Measurements from ENCODE around the gene MFSD6. TPM values are rescaled to one million over a fixed set of nuclear protein-coding genes. Genes with fewer than 3 reads are reported as not detected.
"Not testable (repeated sequence)": the region's sequence is repeated elsewhere in the genome, so short reads cannot be mapped to it uniquely, and the experiment has no call there.

The MFSD6 gene
- total RNA-seq, 1 experiment from 2014 or later: 33.7 TPM

DNA sequence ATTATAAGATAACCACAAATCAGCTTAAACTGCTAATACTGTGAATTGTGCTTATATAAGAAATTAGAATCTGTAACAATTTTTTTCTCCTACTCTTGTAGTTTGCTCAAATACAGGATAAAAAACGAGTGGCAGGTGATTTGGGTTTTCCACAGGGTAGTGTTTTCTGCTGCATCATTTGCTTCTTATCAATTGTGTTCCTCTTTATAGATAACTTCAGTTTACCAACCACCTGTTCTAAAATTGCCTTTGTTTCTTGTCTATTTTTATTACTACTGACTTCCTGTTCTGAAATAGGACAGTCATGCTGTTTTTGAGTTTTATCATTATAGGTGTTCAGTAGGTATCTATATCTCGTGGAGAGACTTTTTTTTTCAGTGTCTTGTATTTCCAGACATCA, 56.9 kb downstream of the MFSD6 start:
- DNase-seq (ENCODE audit: low spot score): no peak

DNA sequence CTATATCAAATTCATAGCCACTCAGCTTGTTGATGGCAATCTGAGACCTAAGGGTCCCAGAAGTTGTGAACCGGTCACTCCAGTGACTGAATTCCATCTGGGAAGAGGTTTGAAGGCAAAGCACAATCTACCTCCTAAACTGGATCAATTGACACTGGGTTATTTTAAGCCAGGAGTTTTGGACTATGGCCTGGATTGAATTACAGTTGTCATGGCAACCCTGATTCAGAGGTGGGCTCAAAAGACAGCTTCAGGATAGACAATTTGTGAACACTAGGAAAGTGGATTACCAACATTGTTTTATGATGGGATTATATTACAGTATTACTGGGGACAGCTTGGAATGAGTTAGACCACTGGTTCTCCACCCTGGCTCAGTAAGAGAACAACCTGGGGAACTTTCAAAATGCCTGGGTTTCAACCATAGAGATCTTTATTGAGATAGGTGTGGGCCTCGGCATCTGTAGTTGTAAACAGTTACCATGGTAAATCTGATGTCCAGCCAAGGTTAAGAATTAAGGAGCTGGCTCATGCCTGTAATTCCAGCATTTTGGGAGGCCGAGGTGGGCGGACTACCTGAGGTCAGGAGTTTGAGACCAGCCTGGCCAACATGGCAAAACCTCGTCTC, 58.8 kb downstream of the MFSD6 start:
- no peak for DNase-seq (ENCODE audit: low spot score)

- DNase-seq (ENCODE audit: low spot score): no peak
Measured at GRCh38 chr2:190467575-190468083, 59.5 kb downstream of the MFSD6 start.

DNA sequence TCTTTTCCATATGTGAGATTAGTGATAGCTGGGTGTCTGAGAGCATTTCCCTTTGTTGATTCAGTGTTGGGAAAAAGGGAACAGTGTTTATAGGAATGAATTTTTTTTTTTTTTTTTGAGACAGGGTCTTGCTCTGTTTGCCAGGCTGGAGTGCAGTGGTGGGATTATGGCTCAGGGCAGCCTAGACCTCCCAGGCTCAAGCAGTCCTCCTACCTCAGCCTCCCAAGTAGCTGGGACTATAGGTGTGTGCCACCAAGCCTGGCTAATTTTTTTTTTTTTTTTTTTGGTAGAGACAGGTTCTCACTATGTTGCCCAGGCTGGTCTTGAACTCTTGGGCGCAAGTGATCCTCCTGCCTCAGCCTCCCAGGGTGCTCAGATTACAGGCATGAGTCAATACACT, 60.2 kb downstream of the MFSD6 start:
- DNase-seq (ENCODE audit: low spot score): not testable (repeated sequence)

GRCh38 chr2:190468814-190469569, 60.8 kb downstream of the MFSD6 start:
- peak; percentile 97 for DNase-seq (ENCODE audit: low spot score)

- DNase-seq (ENCODE audit: low spot score): peak; percentile 85
Measured at GRCh38 chr2:190469771-190470170, 61.6 kb downstream of the MFSD6 start.

GRCh38 chr2:190470256-190470826, 62.2 kb downstream of the MFSD6 start:
- no peak for DNase-seq (ENCODE audit: low spot score)

- no peak for DNase-seq (ENCODE audit: low spot score)
Measured at GRCh38 chr2:190477661-190478454, 69.7 kb downstream of the MFSD6 start.

DNA sequence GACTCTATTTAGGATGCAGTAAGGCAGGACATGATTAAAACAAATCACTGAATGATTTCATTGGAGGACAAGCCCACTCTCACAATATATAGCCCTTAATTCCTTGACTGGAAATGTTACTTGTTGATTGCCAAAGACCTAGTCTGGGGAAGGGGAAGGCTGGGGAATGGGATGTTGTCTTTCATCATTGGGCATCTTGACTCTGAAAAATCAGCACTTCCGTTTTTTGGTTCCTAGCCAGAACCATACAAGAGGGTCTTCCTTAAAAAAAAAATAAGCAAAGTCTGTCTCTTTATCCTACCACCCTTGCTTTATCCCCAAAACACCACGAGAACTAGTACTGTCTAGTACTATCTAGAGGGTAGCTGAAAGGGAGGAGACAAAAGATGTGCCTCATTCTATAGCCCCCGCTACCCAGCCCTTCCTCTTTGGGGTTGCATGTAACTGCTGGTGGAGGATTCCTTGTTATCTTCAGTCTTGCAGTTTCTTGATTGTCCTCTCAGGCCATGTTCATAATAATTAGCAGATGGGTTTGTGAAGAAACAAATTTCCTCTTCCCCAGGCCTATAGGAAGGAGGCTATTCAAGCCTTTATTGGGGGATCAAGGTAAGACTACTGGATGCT, 70.5 kb downstream of the MFSD6 start:
- no peak for DNase-seq (ENCODE audit: low spot score)

DNA sequence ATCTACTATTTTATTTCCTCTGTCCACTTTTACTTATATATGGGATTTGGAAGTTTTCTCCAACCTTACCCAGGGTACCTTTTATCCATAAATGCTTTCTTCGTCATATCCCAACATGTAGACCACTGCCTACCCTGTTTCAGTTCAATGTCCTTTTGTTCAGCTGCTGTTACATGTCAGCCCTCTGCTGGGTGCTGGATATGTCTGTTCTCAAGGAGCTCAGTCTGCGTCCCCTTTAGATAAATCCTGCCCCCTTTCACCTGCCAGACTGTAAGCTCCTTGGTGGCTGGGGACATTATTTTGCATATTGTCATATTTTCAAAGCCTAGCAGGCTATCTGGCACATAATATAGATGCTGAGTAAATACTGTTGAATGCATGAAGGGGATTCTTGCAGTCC, 73.2 kb downstream of the MFSD6 start:
- DNase-seq (ENCODE audit: low spot score): no peak

GRCh38 chr2:190482451-190482850, 74.3 kb downstream of the MFSD6 start:
- no peak for DNase-seq (ENCODE audit: low spot score)

GRCh38 chr2:190486037-190486623, 78.0 kb downstream of the MFSD6 start:
- no peak for DNase-seq (ENCODE audit: low spot score)

GRCh38 chr2:190488516-190489233, 80.5 kb downstream of the MFSD6 start:
- no peak for DNase-seq (ENCODE audit: low spot score)

DNA sequence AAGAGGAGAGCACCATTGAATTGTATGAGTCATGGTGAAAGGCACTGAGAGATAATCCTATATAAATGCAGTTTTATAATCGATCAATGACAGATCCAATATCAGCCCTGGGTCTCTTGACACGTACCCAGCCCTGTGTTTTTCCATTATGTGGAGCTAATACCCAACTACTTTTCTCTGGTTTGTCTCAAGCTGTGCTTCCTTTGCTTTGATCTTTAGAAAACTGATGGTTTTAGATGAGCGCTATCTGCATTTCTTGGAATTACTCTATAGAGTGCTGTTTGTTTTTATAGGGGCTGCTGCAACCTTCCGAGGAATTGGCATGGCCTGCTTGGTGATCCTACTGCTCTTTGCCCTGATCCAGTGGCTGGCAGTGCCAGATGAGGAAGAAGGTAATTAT, 81.3 kb downstream of the MFSD6 start:
- no peak for DNase-seq (ENCODE audit: low spot score)

DNA sequence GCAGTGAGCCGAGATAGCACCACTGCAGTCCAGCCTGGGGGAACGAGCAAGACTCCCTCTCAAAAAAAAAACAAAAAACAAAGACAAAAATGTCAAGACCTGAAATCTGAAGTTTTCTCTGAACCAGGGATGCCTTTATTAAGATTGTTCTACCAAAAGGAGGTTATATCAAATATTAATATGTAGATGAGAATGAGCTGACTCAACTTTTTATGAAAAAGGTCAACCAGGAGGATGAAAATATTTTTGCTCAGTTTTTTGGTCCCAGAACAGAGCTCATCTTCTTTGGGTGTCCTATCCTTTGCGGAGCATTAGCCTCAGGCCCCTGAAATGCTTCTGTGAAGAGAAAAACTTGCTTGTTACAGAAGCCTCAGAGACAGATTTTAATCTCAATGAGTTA, 82.3 kb downstream of the MFSD6 start:
- no peak for DNase-seq (ENCODE audit: low spot score)

- DNase-seq (ENCODE audit: low spot score): no peak
Measured at GRCh38 chr2:190493095-190493494, 84.9 kb downstream of the MFSD6 start.

DNA sequence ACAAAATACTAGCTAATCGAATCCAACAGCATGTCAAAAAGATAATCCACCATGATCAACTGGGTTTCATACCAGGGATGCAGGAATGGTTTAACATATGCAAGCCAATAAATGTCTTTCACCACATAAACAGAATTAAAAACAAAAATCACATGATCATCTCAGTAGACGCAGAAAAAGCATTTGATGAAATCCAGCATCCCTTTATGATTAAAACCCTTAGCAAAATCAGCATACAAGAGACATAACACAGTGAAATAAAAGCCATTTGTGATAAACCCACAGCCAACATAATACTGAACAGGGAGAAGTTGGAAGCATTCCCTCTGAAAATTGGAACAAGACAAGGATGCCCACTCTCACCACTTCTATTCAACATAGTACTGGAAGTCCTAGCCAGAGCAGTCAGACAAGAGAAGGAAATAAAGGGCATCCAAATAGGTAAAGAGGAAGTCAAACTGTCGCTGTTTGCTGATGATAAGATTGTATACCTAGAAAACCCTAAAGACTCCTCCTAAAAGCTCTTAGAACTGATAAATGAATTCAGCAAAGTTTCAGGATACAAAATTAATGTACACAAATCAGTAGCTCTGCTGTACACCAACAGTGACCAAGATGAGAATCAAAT, 86.6 kb downstream of the MFSD6 start:
- not testable (repeated sequence) for DNase-seq (ENCODE audit: low spot score)

DNA sequence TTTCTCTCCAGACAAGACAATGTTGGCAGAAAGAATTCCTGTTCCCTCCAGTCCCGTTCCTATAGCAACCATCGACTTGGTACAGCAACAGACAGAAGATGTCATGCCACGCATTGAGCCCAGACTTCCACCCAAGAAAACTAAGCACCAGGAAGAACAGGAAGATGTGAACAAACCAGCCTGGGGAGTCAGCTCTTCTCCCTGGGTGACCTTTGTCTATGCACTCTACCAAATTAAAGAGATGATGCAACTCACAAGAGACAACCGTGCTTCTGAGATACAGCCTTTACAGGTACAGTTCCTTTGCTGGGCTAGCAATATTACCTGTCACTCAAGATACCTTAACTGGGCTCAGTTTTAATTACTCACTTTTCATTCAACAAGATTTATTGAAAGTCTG, 89.3 kb downstream of the MFSD6 start:
- DNase-seq (ENCODE audit: low spot score): no peak

DNA sequence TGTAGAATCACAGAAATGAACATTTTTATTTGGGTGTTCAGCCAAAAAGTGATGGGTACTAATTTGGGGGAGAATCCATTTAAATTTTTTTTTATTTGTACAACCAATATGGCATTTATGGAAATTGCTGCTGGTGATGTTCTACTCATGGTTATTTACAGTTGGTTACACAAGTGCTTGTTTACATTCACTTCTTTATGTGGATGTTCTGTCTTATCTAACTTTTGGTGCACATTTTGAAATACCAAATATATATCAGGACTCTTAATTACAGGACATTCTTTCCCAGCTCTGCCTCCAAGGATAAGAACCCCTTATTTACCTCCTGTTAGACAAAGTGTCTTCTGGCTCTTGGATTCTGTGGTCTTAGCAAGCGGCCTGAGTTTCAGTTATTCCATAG, 91.1 kb downstream of the MFSD6 start:
- DNase-seq (ENCODE audit: low spot score): no peak

DNA sequence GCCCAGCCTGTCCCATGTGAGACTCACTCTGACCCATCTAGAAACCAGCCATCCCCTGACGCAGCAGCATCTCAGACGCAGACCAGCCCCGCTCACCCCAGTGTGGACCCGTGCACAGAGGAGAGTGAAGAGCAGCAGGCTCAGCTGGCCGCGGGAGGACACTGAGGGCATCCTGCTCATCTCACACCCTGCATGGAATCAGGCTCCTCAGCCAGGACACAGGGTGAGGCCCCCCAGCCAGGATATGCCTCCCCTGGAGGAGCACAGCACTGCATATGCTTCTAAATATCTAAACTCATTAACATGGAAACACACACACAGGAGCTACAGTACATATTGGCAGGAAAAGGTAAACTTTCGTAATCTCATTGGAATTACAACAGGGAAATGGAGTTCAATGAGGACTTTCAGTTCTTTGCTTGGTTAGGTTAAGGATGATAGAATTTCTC, 91.9 kb downstream of the MFSD6 start:
- no peak for DNase-seq (ENCODE audit: low spot score)

Measured in A172 (cell line).